WTC11 (cell line): ENCODE measurements around the gene DCLK1. TPM values are rescaled to one million over a fixed set of nuclear protein-coding genes. Genes with fewer than 3 reads are reported as not detected.

ENCODE experiments used
- ATAC-seq: fragments of 200-7000 bp; cut with Tn5 transposase; 2 replicates; pipeline ENCODE4 v1.10.0; 2021; ENCODE audit warnings: mild to moderate bottlenecking, moderate library complexity
- CTCF ChIA-PET: fragments of 300-600 bp; sonication (Branson Sonifier 250); formaldehyde crosslinking; loops from one replicate; lab custom pipeline; 2021; ENCODE audit warnings: antibody characterized with exemption; lab: Charles Lee
- POLR2A ChIA-PET: fragments of 350-600 bp; sonication (Branson Sonifier 250); formaldehyde crosslinking; loops from one replicate; lab custom pipeline; 2021; ENCODE audit warnings: antibody characterized with exemption; lab: Charles Lee
- DNase-seq: peaks from one replicate; pipeline ENCODE4 v3.0.0; 2021; ENCODE audit warnings: low spot score
- H3K27ac Mint-ChIP-seq: 2 replicates; pipeline ENCODE4 v1.8.0; 2021; ENCODE audit warnings: mixed read lengths
- H3K27me3 Mint-ChIP-seq: 2 replicates; pipeline ENCODE4 v1.8.0; 2021; ENCODE audit warnings: low read depth, mild to moderate bottlenecking, moderate library complexity, mixed read lengths
- H3K36me3 Mint-ChIP-seq: 2 replicates; pipeline ENCODE4 v1.8.0; 2021; ENCODE audit warnings: mixed read lengths
- H3K4me1 Mint-ChIP-seq: 2 replicates; pipeline ENCODE4 v1.8.0; 2022; ENCODE audit warnings: mixed read lengths
- H3K4me3 Mint-ChIP-seq: 2 replicates; pipeline ENCODE4 v1.8.0; 2021; ENCODE audit warnings: mild to moderate bottlenecking, moderate library complexity, mixed read lengths
- H3K9me3 Mint-ChIP-seq: 2 replicates; pipeline ENCODE4 v1.8.0; 2021; ENCODE audit warnings: mixed read lengths
- AR ChIP-seq: fragments of 250-450 bp; sonication (Bioruptor Pico); IDR thresholded peaks from 2 replicates; pipeline ENCODE4 v1.9.0; 2021; ENCODE audit warnings: mild to moderate bottlenecking
- ATF2 ChIP-seq: sonication (generic); formaldehyde crosslinking; IDR thresholded peaks from 2 replicates; pipeline ENCODE4 v1.8.1; 2022; ENCODE audit warnings: low read depth, missing genetic modification reagents, borderline replicate concordance
- CBFB ChIP-seq: sonication (generic); formaldehyde crosslinking; IDR thresholded peaks from 2 replicates; pipeline ENCODE4 v1.8.1; 2022; ENCODE audit warnings: mild to moderate bottlenecking, low read depth, missing genetic modification reagents
- CDX4 ChIP-seq: fragments of 250-450 bp; sonication (Bioruptor Pico); IDR thresholded peaks from 2 replicates; pipeline ENCODE4 v1.9.0; 2021; ENCODE audit warnings: moderate library complexity, mild to moderate bottlenecking, inconsistent platforms, borderline replicate concordance
- ELF4 ChIP-seq: sonication (generic); formaldehyde crosslinking; IDR thresholded peaks from 2 replicates; pipeline ENCODE4 v1.8.1; 2022; ENCODE audit warnings: low read depth, mild to moderate bottlenecking, moderate library complexity, missing genetic modification reagents
- FOXK1 ChIP-seq: sonication (generic); formaldehyde crosslinking; IDR thresholded peaks from 2 replicates; pipeline ENCODE4 v1.8.0; 2022; ENCODE audit warnings: mild to moderate bottlenecking, moderate library complexity, missing genetic modification reagents
- HMGXB4 ChIP-seq: sonication (generic); formaldehyde crosslinking; IDR thresholded peaks from 2 replicates; pipeline ENCODE4 v1.8.1; 2023; ENCODE audit warnings: mild to moderate bottlenecking, moderate library complexity, missing genetic modification reagents
- NR2C2 ChIP-seq: sonication (generic); formaldehyde crosslinking; IDR thresholded peaks from 2 replicates; pipeline ENCODE4 v1.8.0; 2022; ENCODE audit warnings: mild to moderate bottlenecking, missing genetic modification reagents
- OVOL2 ChIP-seq: fragments of 250-450 bp; sonication (Bioruptor Pico); IDR thresholded peaks from 2 replicates; pipeline ENCODE4 v1.9.0; 2021; ENCODE audit warnings: mild to moderate bottlenecking, borderline replicate concordance
- PREB ChIP-seq: sonication (generic); formaldehyde crosslinking; IDR thresholded peaks from 2 replicates; pipeline ENCODE4 v1.8.1; 2022; ENCODE audit warnings: mild to moderate bottlenecking, missing genetic modification reagents, moderate library complexity, borderline replicate concordance
- TEAD4 ChIP-seq: sonication (generic); formaldehyde crosslinking; IDR thresholded peaks from 2 replicates; pipeline ENCODE4 v1.8.0; 2022; ENCODE audit warnings: mild to moderate bottlenecking, missing genetic modification reagents
- ZBTB21 ChIP-seq: sonication (generic); formaldehyde crosslinking; IDR thresholded peaks from 2 replicates; pipeline ENCODE4 v1.8.1; 2023; ENCODE audit warnings: mild to moderate bottlenecking, missing genetic modification reagents, borderline replicate concordance
- ZNF219 ChIP-seq: sonication (generic); formaldehyde crosslinking; IDR thresholded peaks from 2 replicates; pipeline ENCODE4 v1.8.0; 2023; ENCODE audit warnings: missing genetic modification reagents, mild to moderate bottlenecking, borderline replicate concordance
- ZNF317 ChIP-seq: sonication (generic); formaldehyde crosslinking; IDR thresholded peaks from 2 replicates; pipeline ENCODE4 v1.8.1; 2023; ENCODE audit warnings: low read depth, mild to moderate bottlenecking, moderate library complexity, missing genetic modification reagents, borderline replicate concordance
- ZNF396 ChIP-seq: fragments of 250-450 bp; sonication (Bioruptor Pico); IDR thresholded peaks from 2 replicates; pipeline ENCODE4 v1.8.0; 2021; ENCODE audit warnings: mild to moderate bottlenecking, moderate library complexity, borderline replicate concordance
- ZNF423 ChIP-seq: fragments of 250-450 bp; sonication (Bioruptor Pico); IDR thresholded peaks from 2 replicates; pipeline ENCODE4 v2.1.2; 2022; ENCODE audit warnings: mild to moderate bottlenecking, moderate library complexity
- total RNA-seq: library from RNA; stranded (reverse); gene quantifications from 3 replicates; pipeline ENCODE4 v1.2.3, GENCODE V29; 2021
- TF ChIP-seq, protein P1 (sequence below): sonication (generic); formaldehyde crosslinking; IDR thresholded peaks from 2 replicates; pipeline ENCODE4 v1.8.1; 2023; ENCODE audit warnings: mild to moderate bottlenecking, missing genetic modification reagents, moderate library complexity
- TF ChIP-seq, protein P2 (sequence below): sonication (generic); formaldehyde crosslinking; IDR thresholded peaks from 2 replicates; pipeline ENCODE4 v1.8.0; 2022; ENCODE audit warnings: missing genetic modification reagents

DCLK1 gene
- total RNA-seq, 1 experiment from 2014 or later = 18.5 TPM

DNA sequence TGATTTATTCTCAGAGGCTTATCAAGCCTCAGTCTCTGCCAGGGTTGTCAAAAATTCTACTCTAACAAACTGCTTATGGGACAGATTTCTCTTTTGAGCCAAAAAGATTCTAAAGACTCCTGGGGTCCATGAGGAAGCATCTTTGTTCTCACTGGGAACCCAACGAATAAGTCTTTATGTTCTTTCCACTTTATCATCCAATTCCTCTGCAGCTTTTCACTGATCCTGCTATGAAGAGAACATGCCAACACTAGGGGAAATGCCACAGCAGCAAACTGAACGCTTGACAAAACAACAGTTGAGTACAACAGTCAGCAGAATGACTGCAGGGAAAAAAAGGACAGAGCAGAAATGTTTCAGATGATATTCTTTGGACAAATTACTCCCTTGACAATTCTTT lies 22.2 kb downstream of the DCLK1 start:
- POLR2A ChIA-PET = no interaction called here
- CTCF ChIA-PET = interaction anchor here (1.2 kb wide), 1 partner anchor 23 kb away, joined by 4 read pairs; no protein-coding TSS in a partner anchor
- Mint-ChIP-seq H3K27ac (no peak overlapping the region), H3K36me3 (peaks cover 4% of the 10 kb centered on the region; the same call in 1 of the 2 replicates), H3K9me3 (no peaks in the 10 kb centered on the region), H3K27me3 (no peaks in the 10 kb centered on the region), H3K4me3 (no peak overlapping the region), H3K4me1 (no peaks in the 10 kb centered on the region)
- TF ChIP-seq CBFB (CRISPR knock-in tag) = no peak
- TF ChIP-seq ZBTB21 = no peak
- TF ChIP-seq ZNF219 (CRISPR knock-in tag) = no peak
- no peak for TF ChIP-seq ELF4 (CRISPR knock-in tag)
- TF ChIP-seq OVOL2 (CRISPR knock-in tag) = no peak
- no peak for TF ChIP-seq CDX4 (CRISPR knock-in tag)
- no peak for TF ChIP-seq NR2C2 (CRISPR knock-in tag)
- TF ChIP-seq AR (CRISPR knock-in tag) = no peak
- TF ChIP-seq, protein P1, sequence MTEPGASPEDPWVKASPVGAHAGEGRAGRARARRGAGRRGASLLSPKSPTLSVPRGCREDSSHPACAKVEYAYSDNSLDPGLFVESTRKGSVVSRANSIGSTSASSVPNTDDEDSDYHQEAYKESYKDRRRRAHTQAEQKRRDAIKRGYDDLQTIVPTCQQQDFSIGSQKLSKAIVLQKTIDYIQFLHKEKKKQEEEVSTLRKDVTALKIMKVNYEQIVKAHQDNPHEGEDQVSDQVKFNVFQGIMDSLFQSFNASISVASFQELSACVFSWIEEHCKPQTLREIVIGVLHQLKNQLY (CRISPR knock-in tag) = no peak
- no peak for TF ChIP-seq ZNF317
- TF ChIP-seq HMGXB4 (CRISPR knock-in tag) = no peak
- no peak for TF ChIP-seq PREB (CRISPR knock-in tag)
- TF ChIP-seq ZNF423 (CRISPR knock-in tag) = no peak
- no peak for TF ChIP-seq ZNF396
- no peak for TF ChIP-seq TEAD4
- TF ChIP-seq, protein P2, sequence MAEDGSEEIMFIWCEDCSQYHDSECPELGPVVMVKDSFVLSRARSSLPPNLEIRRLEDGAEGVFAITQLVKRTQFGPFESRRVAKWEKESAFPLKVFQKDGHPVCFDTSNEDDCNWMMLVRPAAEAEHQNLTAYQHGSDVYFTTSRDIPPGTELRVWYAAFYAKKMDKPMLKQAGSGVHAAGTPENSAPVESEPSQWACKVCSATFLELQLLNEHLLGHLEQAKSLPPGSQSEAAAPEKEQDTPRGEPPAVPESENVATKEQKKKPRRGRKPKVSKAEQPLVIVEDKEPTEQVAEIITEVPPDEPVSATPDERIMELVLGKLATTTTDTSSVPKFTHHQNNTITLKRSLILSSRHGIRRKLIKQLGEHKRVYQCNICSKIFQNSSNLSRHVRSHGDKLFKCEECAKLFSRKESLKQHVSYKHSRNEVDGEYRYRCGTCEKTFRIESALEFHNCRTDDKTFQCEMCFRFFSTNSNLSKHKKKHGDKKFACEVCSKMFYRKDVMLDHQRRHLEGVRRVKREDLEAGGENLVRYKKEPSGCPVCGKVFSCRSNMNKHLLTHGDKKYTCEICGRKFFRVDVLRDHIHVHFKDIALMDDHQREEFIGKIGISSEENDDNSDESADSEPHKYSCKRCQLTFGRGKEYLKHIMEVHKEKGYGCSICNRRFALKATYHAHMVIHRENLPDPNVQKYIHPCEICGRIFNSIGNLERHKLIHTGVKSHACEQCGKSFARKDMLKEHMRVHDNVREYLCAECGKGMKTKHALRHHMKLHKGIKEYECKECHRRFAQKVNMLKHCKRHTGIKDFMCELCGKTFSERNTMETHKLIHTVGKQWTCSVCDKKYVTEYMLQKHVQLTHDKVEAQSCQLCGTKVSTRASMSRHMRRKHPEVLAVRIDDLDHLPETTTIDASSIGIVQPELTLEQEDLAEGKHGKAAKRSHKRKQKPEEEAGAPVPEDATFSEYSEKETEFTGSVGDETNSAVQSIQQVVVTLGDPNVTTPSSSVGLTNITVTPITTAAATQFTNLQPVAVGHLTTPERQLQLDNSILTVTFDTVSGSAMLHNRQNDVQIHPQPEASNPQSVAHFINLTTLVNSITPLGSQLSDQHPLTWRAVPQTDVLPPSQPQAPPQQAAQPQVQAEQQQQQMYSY (CRISPR knock-in tag) = no peak
- no peak for TF ChIP-seq FOXK1 (CRISPR knock-in tag)
- TF ChIP-seq ATF2 = no peak
- DNase-seq (no peak), ATAC-seq (no peak)
